Vagina (tissue), 2 donors: ENCODE results near the gene SCAMP4. TPM values are rescaled to one million over a fixed set of nuclear protein-coding genes. Genes with fewer than 3 reads are reported as not detected.

Source experiments
- DNase-seq, 2 donors: peaks; one replicate each; pipeline ENCODE4 v3.0.0-alpha.2; 2017; ENCODE audit errors: extremely low spot score in 2 of 2
- H3K27ac ChIP-seq: fragments of 200-600 bp; sonication (generic); one replicate; pipeline ENCODE4 v1.5.1; 2019
- H3K27me3 ChIP-seq: fragments of 200-600 bp; sonication (generic); one replicate; pipeline ENCODE4 v1.5.1; 2019
- H3K36me3 ChIP-seq, 2 donors: fragments of 200-600 bp; sonication (generic); one replicate each; pipeline ENCODE4 v1.5.1; 2017 to 2019
- H3K4me1 ChIP-seq: fragments of 200-600 bp; sonication (generic); one replicate; pipeline ENCODE4 v1.5.1; 2019
- H3K4me3 ChIP-seq, 2 donors: fragments of 200-600 bp; sonication (generic); 1 replicate in 1 of 2; 2 replicates in 1 of 2; pipeline ENCODE4 v1.5.1; 2016 to 2019
- H3K9me3 ChIP-seq: fragments of 200-600 bp; sonication (generic); one replicate; pipeline ENCODE4 v1.5.1; 2019
- CTCF ChIP-seq, 3 experiments: fragments of 450-650 bp in 2 of 3; fragments of 200-600 bp in 1 of 3; sonication (generic) in 1 of 3; IDR thresholded peaks; one replicate each; pipeline ENCODE4 v1.5.1; 2017 to 2019; ENCODE audit warnings: antibody characterized with exemption in 3 of 3, mild to moderate bottlenecking in 2 of 3, moderate library complexity in 2 of 3
- POLR2A ChIP-seq, 2 donors: fragments of 450-650 bp; IDR thresholded peaks; one replicate each; pipeline ENCODE4 v1.6.1; 2017; ENCODE audit warnings: antibody characterized with exemption in 2 of 2, mild to moderate bottlenecking in 2 of 2, moderate library complexity in 2 of 2
- POLR2AphosphoS5 ChIP-seq, 2 donors: sonication (generic); formaldehyde crosslinking; IDR thresholded peaks; one replicate each; pipeline ENCODE4 v1.9.0; 2017; ENCODE audit warnings: antibody characterized with exemption in 2 of 2, mild to moderate bottlenecking in 2 of 2, low read depth in 1 of 2; ENCODE audit not compliant: insufficient read depth in 1 of 2
- intact Hi-C: fragments of 100-400 bp; cut with DNase I; formaldehyde crosslinking; loops from one replicate; pipeline ENCODE4 v1.15.1; 2023
- total RNA-seq: library from RNA; depleted of rRNA; stranded (reverse); fragments of >200 nt; gene quantifications from one replicate; pipeline ENCODE4 v1.2.3, GENCODE V29; 2016

Gene SCAMP4
- total RNA-seq, 1 donor from 2014 or later: 51.3 TPM

GRCh38 chr19:1975162-1975480 is 69.9 kb downstream of the SCAMP4 start:
- Histone ChIP-seq H3K4me1 (peaks cover 21% of the 10 kb centered on the region), H3K27me3 (no peaks in the 10 kb centered on the region), H3K9me3 (no peaks in the 10 kb centered on the region), H3K27ac (no peak overlapping the region), H3K36me3 (peaks cover 0 to 26% of the 10 kb centered on the region in 2 donors), H3K4me3 (no peak overlapping the region)
- TF ChIP-seq CTCF (IDR thresholded peaks at IDR 0.05) (no peak), POLR2AphosphoS5 (IDR thresholded peaks at IDR 0.05; ENCODE audit: insufficient read depth in 1 of 2, low read depth in 1 of 2) (no peak), POLR2A (IDR thresholded peaks at IDR 0.05) (no peak)
- no peak for DNase-seq
- intact Hi-C loops: no loop called here

Other genes with a start within 250 kb of the SCAMP4 start
- not detected for gene ONECUT3, start 151.9 kb upstream of the SCAMP4 start, total RNA-seq
- 3.2 TPM for gene ATP8B3, start 93.1 kb upstream of the SCAMP4 start, total RNA-seq
- gene REXO1, start 56.9 kb upstream of the SCAMP4 start, total RNA-seq: 19.9 TPM
- 7.6 TPM for gene KLF16, start 41.8 kb upstream of the SCAMP4 start, total RNA-seq
- gene ABHD17A, start 19.9 kb upstream of the SCAMP4 start, total RNA-seq: 83.0 TPM
- gene ADAT3, start within 50 bp of the SCAMP4 start, total RNA-seq: 5.2 TPM
- gene CSNK1G2, start 35.8 kb downstream of the SCAMP4 start, total RNA-seq: 77.6 TPM
- 81.5 TPM for gene BTBD2, start 110.3 kb downstream of the SCAMP4 start, total RNA-seq
- 185 TPM for gene MKNK2, start 145.8 kb downstream of the SCAMP4 start, total RNA-seq
- 50.6 TPM for gene MOB3A, start 190.9 kb downstream of the SCAMP4 start, total RNA-seq
- gene IZUMO4, start 191.5 kb downstream of the SCAMP4 start, total RNA-seq: 7.9 TPM
- gene AP3D1, start 246.2 kb downstream of the SCAMP4 start, total RNA-seq: 62.9 TPM